CD4-positive, alpha-beta T cell treated with Interleukin-12 subunit alpha and Interleukin-12 subunit beta, for 1 hour (primary cell): Measurements from ENCODE around the gene PTCH2.

Experiments
- DNase-seq: peaks from one replicate; pipeline ENCODE4 v3.0.0-alpha.2; 2020

Gene PTCH2

DNA sequence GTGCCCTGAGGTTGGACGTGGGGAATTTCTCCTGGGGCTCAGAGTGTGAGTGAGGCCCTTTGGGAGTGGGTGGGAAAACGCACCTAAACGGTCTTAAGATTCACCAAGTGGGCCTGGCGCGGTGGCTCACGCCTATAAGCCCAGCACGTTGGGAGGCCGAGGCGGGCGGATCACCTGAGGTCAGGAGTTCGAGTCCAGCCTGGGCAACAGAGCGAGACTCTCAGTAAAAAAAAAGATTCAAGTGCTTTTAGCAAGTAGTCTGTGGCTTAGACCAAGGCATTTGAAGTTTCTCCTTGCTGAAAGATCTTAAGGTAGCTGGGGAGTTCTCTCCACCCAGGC, 66.4 kb downstream of the PTCH2 start:
- DNase-seq: no peak

DNA sequence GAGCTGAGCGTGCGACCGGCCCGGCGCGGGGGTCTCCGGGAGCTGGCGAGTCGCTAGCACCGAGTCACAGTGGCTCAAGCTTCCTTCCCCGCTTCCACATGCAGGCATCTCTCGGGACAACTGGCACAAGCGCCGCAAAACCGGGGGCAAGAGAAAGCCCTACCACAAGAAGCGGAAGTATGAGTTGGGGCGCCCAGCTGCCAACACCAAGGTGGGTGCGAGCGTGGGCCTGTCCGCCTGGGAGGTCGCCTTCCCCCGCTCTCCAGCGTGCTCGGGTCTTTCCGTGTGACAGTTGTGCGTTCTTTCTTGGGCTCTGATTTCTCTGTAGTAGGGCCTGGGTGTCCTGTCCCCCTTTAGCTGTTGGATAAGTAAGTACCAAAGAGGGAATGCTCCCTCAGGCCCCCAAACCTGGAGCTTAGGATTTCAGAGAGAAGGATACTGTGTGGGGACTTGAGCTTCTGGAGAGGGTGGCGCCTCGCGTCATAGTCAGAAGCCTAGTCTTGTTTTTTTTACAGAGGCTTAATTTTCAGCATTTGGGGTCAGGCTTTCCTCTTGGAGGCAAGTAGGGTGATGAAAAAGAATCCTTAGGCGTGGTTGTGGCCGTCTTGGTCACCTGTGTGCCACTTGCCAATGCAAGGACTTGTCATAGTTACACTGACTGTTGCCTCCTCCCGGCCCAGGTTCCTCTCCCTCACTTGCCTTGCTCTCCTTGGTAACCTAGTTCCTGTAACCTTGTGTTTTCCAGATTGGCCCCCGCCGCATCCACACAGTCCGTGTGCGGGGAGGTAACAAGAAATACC, 66.9 kb downstream of the PTCH2 start:
- DNase-seq: peak; percentile 55

DNA sequence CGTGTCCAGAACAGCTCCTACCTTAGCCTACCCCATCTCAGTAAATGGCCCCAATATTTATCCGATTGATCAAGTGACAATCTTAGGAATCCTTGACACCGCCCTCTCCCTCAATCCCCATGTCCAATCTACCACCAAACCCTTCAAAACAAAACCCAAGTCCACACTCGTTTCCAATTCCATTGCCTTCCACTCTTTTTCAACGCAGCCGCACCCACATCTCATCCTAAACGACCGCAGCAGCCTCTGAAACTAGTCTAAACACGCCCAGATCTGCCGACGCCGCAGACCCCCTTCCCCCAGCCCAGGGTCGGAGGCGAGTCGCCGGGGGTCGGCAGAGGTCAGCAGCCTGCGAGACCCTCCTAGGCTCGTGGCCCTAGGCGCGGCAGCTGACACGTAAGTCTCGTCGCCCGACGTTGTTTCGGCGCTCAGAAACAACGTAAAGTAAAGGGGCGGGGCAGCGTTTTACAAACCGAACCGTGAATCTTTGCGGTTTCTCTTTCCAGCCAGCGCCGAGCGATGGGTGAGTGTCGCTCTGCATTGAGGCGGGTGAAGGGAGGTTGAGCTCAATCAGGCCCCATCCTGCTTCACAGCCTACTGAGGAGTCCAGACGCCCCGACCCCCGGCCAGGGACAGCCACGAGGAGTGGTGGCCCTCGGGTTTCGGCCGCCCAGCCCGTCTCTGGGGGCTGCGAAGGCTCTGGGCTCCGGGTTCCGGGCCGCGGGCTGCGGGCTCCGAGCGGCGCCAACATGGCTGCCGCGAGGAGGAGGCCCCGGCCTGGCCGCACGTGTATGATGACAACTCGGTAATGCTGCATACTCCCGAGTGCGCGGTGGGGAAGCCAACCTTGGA, 67.7 kb downstream of the PTCH2 start, which contains the start of gene RPS8:
RPS8 (plus strand) TSS at position 463 of the 852 bp plus-strand sequence; CDS start at position 520, 57 bp downstream.
- DNase-seq: peak; percentile 91
